Upper lobe of right lung (tissue), 1 donor: ENCODE data around the gene ACLY. TPM values are rescaled to one million over a fixed set of nuclear protein-coding genes. Genes with fewer than 3 reads are reported as not detected.

Experiments
- ATAC-seq: fragments of 200-7000 bp; cut with Tn5 transposase; one replicate; pipeline ENCODE4 v1.9.1; 2020; ENCODE audit warnings: mild to moderate bottlenecking, moderate library complexity
- DNase-seq: peaks from one replicate; pipeline ENCODE4 v3.0.0-alpha.2; 2020
- H3K27ac ChIP-seq: fragments of 200-600 bp; one replicate; pipeline ENCODE4 v1.8.0; 2022
- H3K27me3 ChIP-seq: fragments of 200-600 bp; one replicate; pipeline ENCODE4 v1.8.0; 2022; ENCODE audit warnings: mild to moderate bottlenecking
- H3K36me3 ChIP-seq: fragments of 200-600 bp; one replicate; pipeline ENCODE4 v1.8.0; 2022
- H3K4me1 ChIP-seq: fragments of 200-600 bp; one replicate; pipeline ENCODE4 v1.8.0; 2022
- H3K4me3 ChIP-seq: fragments of 200-600 bp; one replicate; pipeline ENCODE4 v1.8.0; 2022; ENCODE audit warnings: mild to moderate bottlenecking
- H3K9me3 ChIP-seq: fragments of 200-600 bp; one replicate; pipeline ENCODE4 v1.8.0; 2022
- CTCF ChIP-seq: fragments of 200-600 bp; IDR thresholded peaks from one replicate; pipeline ENCODE4 v1.8.0; 2022; ENCODE audit warnings: antibody characterized with exemption
- intact Hi-C: fragments of 100-400 bp; cut with DNase I; formaldehyde crosslinking; loops from one replicate; pipeline ENCODE4 v1.11.0; 2022
- total RNA-seq: library from RNA; stranded (reverse); fragmentation: NEBNext Ultra II Directional; extraction: Animal tissue kit (Norgen Biotek cat#: 25700); gene quantifications from one replicate; pipeline ENCODE4 v1.2.1, GENCODE V29; 2021
- donor health status: DM: no; HTN: yes; CAD: no; lungs with severe emphysema.

The ACLY gene
- total RNA-seq, 1 donor from 2014 or later: 112 TPM

- ATAC-seq: no peak
- Histone ChIP-seq H3K4me3 (no peak overlapping the region), H3K4me1 (no peaks in the 10 kb centered on the region), H3K27me3 (no peaks in the 10 kb centered on the region), H3K27ac (no peak overlapping the region), H3K36me3 (peaks cover 29% of the 10 kb centered on the region), H3K9me3 (no peaks in the 10 kb centered on the region)
- no peak for TF ChIP-seq CTCF
- intact Hi-C loops: no loop called here
- no peak for DNase-seq
Measured at GRCh38 chr17:41824086-41824485, 94.7 kb downstream of the ACLY start.

GRCh38 chr17:41823580-41823979, 95.2 kb downstream of the ACLY start:
- no peak overlapping the region for H3K27ac ChIP-seq
- H3K4me3 ChIP-seq: no peak overlapping the region
- ATAC-seq (no peak), DNase-seq (no peak)
- no peaks in the 10 kb centered on the region for H3K4me1 ChIP-seq
- no peak for TF ChIP-seq CTCF
- intact Hi-C loops: no loop called here
- H3K9me3 ChIP-seq: no peaks in the 10 kb centered on the region
- H3K36me3 ChIP-seq: peaks cover 24% of the 10 kb centered on the region
- H3K27me3 ChIP-seq: no peaks in the 10 kb centered on the region

- Histone ChIP-seq H3K9me3 (no peaks in the 10 kb centered on the region), H3K27ac (no peak overlapping the region), H3K4me1 (no peaks in the 10 kb centered on the region), H3K36me3 (peaks cover 20% of the 10 kb centered on the region), H3K4me3 (no peak overlapping the region), H3K27me3 (no peaks in the 10 kb centered on the region)
- no peak for TF ChIP-seq CTCF
- ATAC-seq (no peak), DNase-seq (no peak)
- intact Hi-C loops: no loop called here
Measured at GRCh38 chr17:41823141-41823524, 95.6 kb downstream of the ACLY start.

GRCh38 chr17:41822216-41823140, 96.3 kb downstream of the ACLY start:
- H3K4me3 ChIP-seq: no peak overlapping the region
- intact Hi-C loops: no loop called here
- H3K27ac ChIP-seq: no peak overlapping the region
- ATAC-seq: no peak
- TF ChIP-seq CTCF: no peak
- no peak for DNase-seq
- no peaks in the 10 kb centered on the region for H3K4me1 ChIP-seq
- H3K9me3 ChIP-seq: no peaks in the 10 kb centered on the region
- H3K36me3 ChIP-seq: peaks cover 13% of the 10 kb centered on the region
- H3K27me3 ChIP-seq: no peaks in the 10 kb centered on the region

- no peak for TF ChIP-seq CTCF
- Histone ChIP-seq H3K27ac (no peak overlapping the region), H3K4me3 (no peak overlapping the region), H3K27me3 (no peaks in the 10 kb centered on the region), H3K4me1 (no peaks in the 10 kb centered on the region), H3K9me3 (no peaks in the 10 kb centered on the region), H3K36me3 (peaks cover 9% of the 10 kb centered on the region)
- intact Hi-C loops: no loop called here
- no peak for ATAC-seq
- no peak for DNase-seq
Measured at GRCh38 chr17:41821776-41822175, 97.0 kb downstream of the ACLY start.
